ENCODE measurements around the gene ACSL1.

Gene ACSL1

GRCh38 chr4:184733654-184734524 lies 91.9 kb downstream of the ACSL1 start, which contains the start of gene CENPU:
Gene CENPU (minus strand): TSS chr4:184734096. CDS start chr4:184734062, 34 bp downstream.
- Histone ChIP-seq H2BK12ac (ENCODE audit: low read length in 2 of 2) (no peak within 1 kb of the TSS), H4K91ac (ENCODE audit: low read length) (peak within 1 kb of the TSS; percentile 4), H3K9ac (ENCODE audit: low read length) (peak within 1 kb of the TSS; percentile 82), H2BK5ac (ENCODE audit: low read depth, low read length, poor library complexity, severe bottlenecking) (no peak within 1 kb of the TSS), H2AFZ (ENCODE audit: low read depth, low read length) (peak within 1 kb of the TSS; percentile 97), H3K9me3 (ENCODE audit: control insufficient read depth, low read length) (no peaks in the 10 kb centered on the region), H2BK120ac (ENCODE audit: low read depth, low read length) (no peak within 1 kb of the TSS), H3K18ac (ENCODE audit: low read depth in 1 of 2, low read length in 2 of 2) (peak within 1 kb of the TSS in 1 of 2 experiments; percentile 64), H3K36me3 (ENCODE audit: control insufficient read depth in 1 of 2, insufficient read depth in 2 of 2, low read depth in 1 of 2, low read length in 2 of 2) (peaks cover 0 to 2% of the 10 kb centered on the region in 2 experiments), H3K4me3 (ENCODE audit: insufficient read depth in 1 of 2, low read depth in 1 of 2, low read length in 2 of 2) (peak within 1 kb of the TSS; percentile 91 to 96), H3K4me1 (ENCODE audit: control insufficient read depth, insufficient read depth, low read depth, low read length) (peaks cover 5% of the 10 kb centered on the region), H4K8ac (ENCODE audit: low read length) (peak within 1 kb of the TSS; percentile 61), H2AK5ac (ENCODE audit: low read length, severe bottlenecking) (no peak within 1 kb of the TSS), H2BK15ac (ENCODE audit: low read depth, poor library complexity, severe bottlenecking) (no peak within 1 kb of the TSS), H3K27ac (ENCODE audit: low read length, poor library complexity, severe bottlenecking) (peak within 1 kb of the TSS; percentile 39), H3K4ac (ENCODE audit: low read depth in 1 of 2, low read length in 2 of 2) (no peak within 1 kb of the TSS), H3K4me2 (ENCODE audit: low read length, poor library complexity, severe bottlenecking) (peak within 1 kb of the TSS; percentile 81), H3K27me3 (ENCODE audit: control insufficient read depth in 1 of 2, insufficient read depth in 1 of 2, low read length in 2 of 2) (no peaks in the 10 kb centered on the region), H3K79me1 (replicated peaks; ENCODE audit: low read length, poor library complexity, severe bottlenecking) (peaks cover 10% of the 10 kb centered on the region), H3K23ac (ENCODE audit: low read length in 2 of 2) (no peak within 1 kb of the TSS), H3K14ac (ENCODE audit: low read length in 2 of 2) (no peak within 1 kb of the TSS)
- peak; percentile 98 for DNase-seq
- WGBS: under 1% methylated on average over 64 of the region's 69 CpGs

DNA sequence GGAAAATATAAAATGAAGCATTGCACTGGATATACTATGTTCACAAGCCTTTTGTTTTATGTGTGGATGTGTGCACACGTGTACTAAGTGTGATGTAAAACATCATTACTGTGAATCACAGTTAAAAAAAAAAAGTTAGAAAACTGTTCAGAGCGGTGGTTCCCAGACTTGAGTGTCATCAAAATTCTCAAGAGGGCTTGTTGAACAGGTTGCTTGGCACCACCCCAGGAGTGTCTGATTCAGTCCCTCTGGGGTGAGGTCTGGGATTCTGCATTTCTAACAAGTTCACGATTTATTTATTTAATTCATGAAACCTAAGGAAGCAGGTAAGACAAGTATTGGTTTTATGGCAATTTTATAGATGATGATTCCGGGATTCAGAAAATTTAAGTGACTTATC lies 93.6 kb downstream of the ACSL1 start:
- H3K4me3 ChIP-seq (ENCODE audit: insufficient read depth in 1 of 2, low read depth in 1 of 2, low read length in 2 of 2): peak overlapping the region in 1 of 2 experiments; percentile 96
- DNase-seq: no peak
- peaks cover 2 to 5% of the 10 kb centered on the region in 2 experiments for H3K36me3 ChIP-seq (ENCODE audit: control insufficient read depth in 1 of 2, insufficient read depth in 2 of 2, low read depth in 1 of 2, low read length in 2 of 2)
- H2AFZ ChIP-seq (ENCODE audit: low read depth, low read length): no peak overlapping the region
- no peak overlapping the region for H4K8ac ChIP-seq (ENCODE audit: low read length)
- WGBS: 100% methylated on average over 2 of the region's 4 CpGs
- H3K27ac ChIP-seq (ENCODE audit: low read length, poor library complexity, severe bottlenecking): no peak overlapping the region
- peaks cover 5% of the 10 kb centered on the region for H3K4me1 ChIP-seq (ENCODE audit: control insufficient read depth, insufficient read depth, low read depth, low read length)
- peaks cover 18% of the 10 kb centered on the region for H3K79me1 ChIP-seq (replicated peaks; ENCODE audit: low read length, poor library complexity, severe bottlenecking)
- no peak overlapping the region for H2BK5ac ChIP-seq (ENCODE audit: low read depth, low read length, poor library complexity, severe bottlenecking)
- H3K14ac ChIP-seq (ENCODE audit: low read length in 2 of 2): no peak overlapping the region
- no peak overlapping the region for H3K23ac ChIP-seq (ENCODE audit: low read length in 2 of 2)
- H3K9ac ChIP-seq (ENCODE audit: low read length): peak overlapping the region; percentile 81
- no peak overlapping the region for H2BK120ac ChIP-seq (ENCODE audit: low read depth, low read length)
- H3K18ac ChIP-seq (ENCODE audit: low read depth in 1 of 2, low read length in 2 of 2): no peak overlapping the region
- no peak overlapping the region for H2AK5ac ChIP-seq (ENCODE audit: low read length, severe bottlenecking)
- no peak overlapping the region for H4K91ac ChIP-seq (ENCODE audit: low read length)
- H3K9me3 ChIP-seq (ENCODE audit: control insufficient read depth, low read length): no peaks in the 10 kb centered on the region
- H3K4me2 ChIP-seq (ENCODE audit: low read length, poor library complexity, severe bottlenecking): no peak overlapping the region
- H3K27me3 ChIP-seq (ENCODE audit: control insufficient read depth in 1 of 2, insufficient read depth in 1 of 2, low read length in 2 of 2): no peaks in the 10 kb centered on the region
- no peak overlapping the region for H2BK15ac ChIP-seq (ENCODE audit: low read depth, poor library complexity, severe bottlenecking)
- no peak overlapping the region for H2BK12ac ChIP-seq (ENCODE audit: low read length in 2 of 2)
- no peak overlapping the region for H3K4ac ChIP-seq (ENCODE audit: low read depth in 1 of 2, low read length in 2 of 2)

DNA sequence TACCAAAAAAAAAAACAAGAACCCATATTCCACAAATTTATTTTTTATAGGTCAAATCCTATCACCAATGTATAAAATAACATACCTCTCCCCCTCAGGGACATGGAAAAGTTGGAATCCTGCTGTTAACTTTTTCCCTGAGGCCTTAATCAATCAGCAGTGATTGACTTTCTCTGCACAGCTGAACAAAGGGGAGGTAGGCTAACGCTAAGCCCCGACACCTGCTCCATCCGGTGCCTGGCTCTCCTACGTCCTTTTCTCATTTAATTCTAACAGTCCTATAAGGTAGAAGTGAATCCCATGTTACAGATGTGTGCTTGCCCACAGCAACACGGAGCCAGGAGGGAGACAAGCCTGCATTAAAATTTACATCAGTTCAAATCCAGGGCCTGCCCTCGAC lies 94.7 kb downstream of the ACSL1 start:
- Histone ChIP-seq H2BK15ac (ENCODE audit: low read depth, poor library complexity, severe bottlenecking) (no peak overlapping the region), H4K91ac (ENCODE audit: low read length) (no peak overlapping the region), H3K4me1 (ENCODE audit: control insufficient read depth, insufficient read depth, low read depth, low read length) (peaks cover 5% of the 10 kb centered on the region), H3K18ac (ENCODE audit: low read depth in 1 of 2, low read length in 2 of 2) (no peak overlapping the region), H3K4ac (ENCODE audit: low read depth in 1 of 2, low read length in 2 of 2) (no peak overlapping the region), H2BK120ac (ENCODE audit: low read depth, low read length) (no peak overlapping the region), H3K4me2 (ENCODE audit: low read length, poor library complexity, severe bottlenecking) (no peak overlapping the region), H3K23ac (ENCODE audit: low read length in 2 of 2) (no peak overlapping the region), H2BK5ac (ENCODE audit: low read depth, low read length, poor library complexity, severe bottlenecking) (no peak overlapping the region), H3K9ac (ENCODE audit: low read length) (no peak overlapping the region), H2BK12ac (ENCODE audit: low read length in 2 of 2) (no peak overlapping the region), H2AFZ (ENCODE audit: low read depth, low read length) (no peak overlapping the region), H2AK5ac (ENCODE audit: low read length, severe bottlenecking) (no peak overlapping the region), H3K4me3 (ENCODE audit: insufficient read depth in 1 of 2, low read depth in 1 of 2, low read length in 2 of 2) (no peak overlapping the region), H3K27me3 (ENCODE audit: control insufficient read depth in 1 of 2, insufficient read depth in 1 of 2, low read length in 2 of 2) (no peaks in the 10 kb centered on the region), H3K27ac (ENCODE audit: low read length, poor library complexity, severe bottlenecking) (no peak overlapping the region), H4K8ac (ENCODE audit: low read length) (no peak overlapping the region), H3K14ac (ENCODE audit: low read length in 2 of 2) (no peak overlapping the region), H3K79me1 (replicated peaks; ENCODE audit: low read length, poor library complexity, severe bottlenecking) (peaks cover 18% of the 10 kb centered on the region), H3K9me3 (ENCODE audit: control insufficient read depth, low read length) (no peaks in the 10 kb centered on the region), H3K36me3 (ENCODE audit: control insufficient read depth in 1 of 2, insufficient read depth in 2 of 2, low read depth in 1 of 2, low read length in 2 of 2) (peaks cover 2 to 5% of the 10 kb centered on the region in 2 experiments)
- no peak for DNase-seq
- WGBS: 97% methylated on average over 5 of the region's 6 CpGs

DNA sequence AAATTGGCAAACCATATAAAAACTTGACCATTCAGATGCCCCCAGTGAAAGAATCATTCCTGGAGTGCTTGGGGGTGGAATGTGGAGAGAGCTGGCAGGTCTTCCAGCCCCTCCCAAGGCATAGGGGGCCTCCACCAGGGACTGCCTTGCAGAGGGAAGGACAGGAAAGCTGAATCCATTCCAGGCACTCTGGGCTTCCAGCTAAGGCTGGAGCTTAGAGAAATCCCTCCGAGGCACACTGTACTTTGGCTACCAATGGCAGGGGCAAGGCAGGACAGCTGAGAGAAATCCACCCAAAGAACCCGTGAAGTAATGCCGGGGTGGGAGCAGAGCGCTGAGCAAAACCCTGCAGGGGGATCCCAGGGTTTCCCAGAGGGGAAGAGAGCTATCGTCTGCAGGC lies 95.8 kb downstream of the ACSL1 start:
- H2BK12ac ChIP-seq (ENCODE audit: low read length in 2 of 2): no peak overlapping the region
- WGBS: 98% methylated on average over 5 of the region's 5 CpGs
- no peak overlapping the region for H3K18ac ChIP-seq (ENCODE audit: low read depth in 1 of 2, low read length in 2 of 2)
- H2BK5ac ChIP-seq (ENCODE audit: low read depth, low read length, poor library complexity, severe bottlenecking): no peak overlapping the region
- peaks cover 5% of the 10 kb centered on the region for H3K4me1 ChIP-seq (ENCODE audit: control insufficient read depth, insufficient read depth, low read depth, low read length)
- DNase-seq: no peak
- no peak overlapping the region for H4K91ac ChIP-seq (ENCODE audit: low read length)
- H3K79me1 ChIP-seq (replicated peaks; ENCODE audit: low read length, poor library complexity, severe bottlenecking): peaks cover 20% of the 10 kb centered on the region
- H3K9ac ChIP-seq (ENCODE audit: low read length): no peak overlapping the region
- H3K4me2 ChIP-seq (ENCODE audit: low read length, poor library complexity, severe bottlenecking): no peak overlapping the region
- no peaks in the 10 kb centered on the region for H3K27me3 ChIP-seq (ENCODE audit: control insufficient read depth in 1 of 2, insufficient read depth in 1 of 2, low read length in 2 of 2)
- H3K4me3 ChIP-seq (ENCODE audit: insufficient read depth in 1 of 2, low read depth in 1 of 2, low read length in 2 of 2): no peak overlapping the region
- H4K8ac ChIP-seq (ENCODE audit: low read length): peak overlapping the region; percentile 56
- H3K4ac ChIP-seq (ENCODE audit: low read depth in 1 of 2, low read length in 2 of 2): no peak overlapping the region
- no peak overlapping the region for H3K14ac ChIP-seq (ENCODE audit: low read length in 2 of 2)
- H2BK15ac ChIP-seq (ENCODE audit: low read depth, poor library complexity, severe bottlenecking): no peak overlapping the region
- H3K9me3 ChIP-seq (ENCODE audit: control insufficient read depth, low read length): no peaks in the 10 kb centered on the region
- no peak overlapping the region for H2AFZ ChIP-seq (ENCODE audit: low read depth, low read length)
- peaks cover 2 to 5% of the 10 kb centered on the region in 2 experiments for H3K36me3 ChIP-seq (ENCODE audit: control insufficient read depth in 1 of 2, insufficient read depth in 2 of 2, low read depth in 1 of 2, low read length in 2 of 2)
- no peak overlapping the region for H2BK120ac ChIP-seq (ENCODE audit: low read depth, low read length)
- no peak overlapping the region for H3K23ac ChIP-seq (ENCODE audit: low read length in 2 of 2)
- H3K27ac ChIP-seq (ENCODE audit: low read length, poor library complexity, severe bottlenecking): no peak overlapping the region
- H2AK5ac ChIP-seq (ENCODE audit: low read length, severe bottlenecking): no peak overlapping the region

All from mesenchymal stem cell (in vitro differentiated cells and primary cell).